KMS-11 (cell line): ENCODE measurements around the gene SCUBE1.

Experiments used
- H2AFZ ChIP-seq: fragments of 200-600 bp; sonication (generic); 2 replicates; pipeline ENCODE4 v1.6.1; 2016; ENCODE audit warnings: antibody characterized with exemption, mixed run types, low read depth
- H3K27ac ChIP-seq: fragments of 200-600 bp; sonication (generic); 2 replicates; pipeline ENCODE4 v1.6.1; 2016; ENCODE audit warnings: mild to moderate bottlenecking, mixed run types
- H3K27me3 ChIP-seq: fragments of 200-600 bp; sonication (generic); 2 replicates; pipeline ENCODE4 v1.6.1; 2017; ENCODE audit warnings: mild to moderate bottlenecking, low read depth, mixed run types, moderate library complexity; ENCODE audit not compliant: insufficient read depth
- H3K36me3 ChIP-seq: fragments of 200-600 bp; sonication (generic); 2 replicates; pipeline ENCODE4 v1.6.1; 2017; ENCODE audit warnings: mild to moderate bottlenecking, mixed run types; ENCODE audit not compliant: insufficient read depth
- H3K4me1 ChIP-seq: fragments of 200-600 bp; sonication (generic); 2 replicates; pipeline ENCODE4 v1.6.1; 2016; ENCODE audit warnings: mild to moderate bottlenecking, low read depth, mixed run types; ENCODE audit not compliant: poor library complexity, severe bottlenecking
- H3K4me2 ChIP-seq: fragments of 200-600 bp; sonication (generic); 2 replicates; pipeline ENCODE4 v1.7.0; 2016; ENCODE audit warnings: mild to moderate bottlenecking, mixed run types
- H3K4me3 ChIP-seq: fragments of 200-600 bp; sonication (generic); IDR thresholded peaks from 2 replicates; pipeline ENCODE4 v1.6.1; 2017; ENCODE audit warnings: low read depth, low read length, mixed read lengths; ENCODE audit not compliant: insufficient read depth
- H3K79me2 ChIP-seq: fragments of 200-600 bp; sonication (generic); 2 replicates; pipeline ENCODE4 v1.6.1; 2016; ENCODE audit warnings: low read depth, mixed run types; ENCODE audit not compliant: insufficient read depth
- H3K9ac ChIP-seq: fragments of 200-600 bp; sonication (generic); 2 replicates; pipeline ENCODE4 v1.6.1; 2016; ENCODE audit warnings: mild to moderate bottlenecking, mixed run types
- H4K20me1 ChIP-seq: fragments of 200-600 bp; sonication (generic); 2 replicates; pipeline ENCODE4 v1.6.1; 2016; ENCODE audit warnings: mild to moderate bottlenecking, mixed run types; ENCODE audit not compliant: insufficient read depth
- TF ChIP-seq, protein P1 (sequence below): fragments of 200-600 bp; sonication (generic); conservative IDR thresholded peaks from 2 replicates; pipeline ENCODE4 v1.6.1; 2017; ENCODE audit warnings: low read depth, mild to moderate bottlenecking, antibody characterized with exemption, low read length, moderate library complexity, mixed read lengths

The SCUBE1 gene

DNA sequence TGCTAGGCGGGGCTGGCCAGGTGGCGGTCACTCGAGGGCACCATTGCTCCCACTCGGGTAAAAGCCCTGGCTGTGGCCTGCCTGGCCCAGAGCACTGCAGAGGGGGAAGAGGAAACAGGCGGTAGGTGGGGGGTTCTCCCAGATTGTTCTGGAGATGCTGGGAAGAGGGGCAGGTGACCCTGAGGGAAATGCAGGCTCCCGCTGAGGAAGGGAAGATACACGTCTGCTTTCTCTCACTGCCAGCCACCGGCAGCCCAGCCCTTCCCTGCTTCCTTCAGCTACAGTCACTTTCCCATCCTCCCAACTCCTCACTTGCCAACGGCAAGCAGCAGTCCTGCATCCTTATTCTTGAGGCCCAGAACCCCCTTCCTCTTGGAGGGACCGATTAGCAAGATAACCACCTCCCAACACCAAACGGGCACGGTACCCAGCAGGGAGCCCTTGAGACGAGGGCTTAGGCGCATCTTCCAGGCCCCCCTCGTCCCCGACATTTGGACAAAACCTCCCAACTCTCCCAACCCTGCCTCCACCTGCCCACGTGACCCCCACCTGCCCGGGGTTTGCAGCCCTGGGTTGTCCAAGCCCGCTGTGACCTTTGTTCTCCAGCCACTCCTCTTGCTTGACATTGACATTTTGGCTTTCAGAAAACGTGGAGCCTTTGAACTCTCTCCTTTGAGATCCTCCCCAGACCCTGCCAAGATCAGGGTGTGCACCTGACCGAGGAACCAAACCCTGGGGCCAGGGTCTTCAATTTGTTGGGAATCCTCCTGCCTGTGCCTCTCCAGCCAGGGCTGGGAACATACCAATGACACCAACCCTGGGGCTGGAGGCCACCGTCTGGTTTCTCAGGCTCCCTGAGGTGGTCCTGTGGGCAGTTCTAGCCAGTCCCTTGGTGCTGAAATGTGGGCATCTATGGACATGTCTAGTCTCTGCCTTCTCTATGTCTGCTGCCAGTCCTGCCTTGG is 107.4 kb downstream of the SCUBE1 start:
- TF ChIP-seq, protein P1, sequence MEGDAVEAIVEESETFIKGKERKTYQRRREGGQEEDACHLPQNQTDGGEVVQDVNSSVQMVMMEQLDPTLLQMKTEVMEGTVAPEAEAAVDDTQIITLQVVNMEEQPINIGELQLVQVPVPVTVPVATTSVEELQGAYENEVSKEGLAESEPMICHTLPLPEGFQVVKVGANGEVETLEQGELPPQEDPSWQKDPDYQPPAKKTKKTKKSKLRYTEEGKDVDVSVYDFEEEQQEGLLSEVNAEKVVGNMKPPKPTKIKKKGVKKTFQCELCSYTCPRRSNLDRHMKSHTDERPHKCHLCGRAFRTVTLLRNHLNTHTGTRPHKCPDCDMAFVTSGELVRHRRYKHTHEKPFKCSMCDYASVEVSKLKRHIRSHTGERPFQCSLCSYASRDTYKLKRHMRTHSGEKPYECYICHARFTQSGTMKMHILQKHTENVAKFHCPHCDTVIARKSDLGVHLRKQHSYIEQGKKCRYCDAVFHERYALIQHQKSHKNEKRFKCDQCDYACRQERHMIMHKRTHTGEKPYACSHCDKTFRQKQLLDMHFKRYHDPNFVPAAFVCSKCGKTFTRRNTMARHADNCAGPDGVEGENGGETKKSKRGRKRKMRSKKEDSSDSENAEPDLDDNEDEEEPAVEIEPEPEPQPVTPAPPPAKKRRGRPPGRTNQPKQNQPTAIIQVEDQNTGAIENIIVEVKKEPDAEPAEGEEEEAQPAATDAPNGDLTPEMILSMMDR = no peak
- no peaks in the 10 kb centered on the region for H3K36me3 ChIP-seq
- no peak overlapping the region for H2AFZ ChIP-seq
- no peaks in the 10 kb centered on the region for H3K79me2 ChIP-seq
- no peak overlapping the region for H3K4me3 ChIP-seq
- H3K27ac ChIP-seq = no peak overlapping the region
- H3K9ac ChIP-seq = no peak overlapping the region
- no peaks in the 10 kb centered on the region for H3K4me1 ChIP-seq
- H3K4me2 ChIP-seq = no peak overlapping the region
- no peaks in the 10 kb centered on the region for H4K20me1 ChIP-seq
- H3K27me3 ChIP-seq = peaks cover 22% of the 10 kb centered on the region; the same call in 1 of the 2 replicates

GRCh38 chr22:43234264-43234988 is 108.7 kb downstream of the SCUBE1 start:
- TF ChIP-seq, protein P1 = no peak
- Histone ChIP-seq H2AFZ (no peak overlapping the region), H3K4me1 (no peaks in the 10 kb centered on the region), H3K9ac (no peak overlapping the region), H3K4me3 (no peak overlapping the region), H3K4me2 (no peak overlapping the region), H3K36me3 (no peaks in the 10 kb centered on the region), H4K20me1 (no peaks in the 10 kb centered on the region), H3K79me2 (no peaks in the 10 kb centered on the region), H3K27me3 (peaks cover 14% of the 10 kb centered on the region; the same call in 1 of the 2 replicates), H3K27ac (no peak overlapping the region)

- TF ChIP-seq, protein P1 = no peak
- H3K4me1 ChIP-seq = no peaks in the 10 kb centered on the region
- H4K20me1 ChIP-seq = no peaks in the 10 kb centered on the region
- no peak overlapping the region for H3K4me2 ChIP-seq
- no peaks in the 10 kb centered on the region for H3K79me2 ChIP-seq
- no peaks in the 10 kb centered on the region for H3K36me3 ChIP-seq
- H3K9ac ChIP-seq = no peak overlapping the region
- H3K4me3 ChIP-seq = no peak overlapping the region
- peaks cover 15% of the 10 kb centered on the region; the same call in 1 of the 2 replicates for H3K27me3 ChIP-seq
- no peak overlapping the region for H2AFZ ChIP-seq
- H3K27ac ChIP-seq = no peak overlapping the region
Measured at GRCh38 chr22:43233529-43233928, 109.6 kb downstream of the SCUBE1 start.

- TF ChIP-seq, protein P1 = no peak
Measured at GRCh38 chr22:43232445-43232844, 110.7 kb downstream of the SCUBE1 start.

More at GRCh38 chr22:43232445-43232844, 110.7 kb downstream of the SCUBE1 start:
- Histone ChIP-seq H4K20me1 (no peaks in the 10 kb centered on the region), H3K9ac (no peak overlapping the region), H3K27ac (no peak overlapping the region), H3K79me2 (no peaks in the 10 kb centered on the region), H3K4me3 (no peak overlapping the region), H3K36me3 (no peaks in the 10 kb centered on the region), H3K4me2 (no peak overlapping the region), H3K4me1 (no peaks in the 10 kb centered on the region), H3K27me3 (peaks cover 22% of the 10 kb centered on the region; the same call in 1 of the 2 replicates), H2AFZ (no peak overlapping the region)
